Activated CD4-positive, alpha-beta memory T cell treated with anti-CD3 and anti-CD28 coated beads for 36 hours (primary cell): ENCODE results near the gene STX4. TPM values are rescaled to one million over a fixed set of nuclear protein-coding genes. Genes with fewer than 3 reads are reported as not detected.

ENCODE experiments used
- CTCF ChIA-PET: fragments of 350-600 bp; sonication (Branson Sonifier 250); formaldehyde crosslinking; loops from one replicate; lab custom pipeline; 2021; ENCODE audit warnings: antibody characterized with exemption, inconsistent platforms; lab: Charles Lee
- POLR2A ChIA-PET: fragments of 350-600 bp; sonication (Branson Sonifier 250); formaldehyde crosslinking; loops from one replicate; lab custom pipeline; 2021; ENCODE audit warnings: antibody characterized with exemption; lab: Charles Lee
- DNase-seq: peaks from one replicate; pipeline ENCODE4 v3.0.0-alpha.2; 2020
- H3K27ac Mint-ChIP-seq: one replicate; pipeline ENCODE4 v1.8.0; 2021; ENCODE audit warnings: mixed read lengths
- H3K27me3 Mint-ChIP-seq: one replicate; pipeline ENCODE4 v1.8.0; 2021; ENCODE audit warnings: mixed read lengths
- H3K36me3 Mint-ChIP-seq: one replicate; pipeline ENCODE4 v1.8.0; 2021; ENCODE audit warnings: mixed read lengths
- H3K4me1 Mint-ChIP-seq: one replicate; pipeline ENCODE4 v1.8.0; 2021; ENCODE audit warnings: low read depth, mixed read lengths
- H3K4me3 Mint-ChIP-seq: one replicate; pipeline ENCODE4 v1.8.0; 2021; ENCODE audit warnings: mild to moderate bottlenecking, mixed read lengths
- H3K9me3 Mint-ChIP-seq: one replicate; pipeline ENCODE4 v1.8.0; 2021; ENCODE audit warnings: mixed read lengths
- intact Hi-C: fragments of 100-400 bp; cut with micrococcal nuclease; formaldehyde crosslinking; loops from one replicate; pipeline ENCODE4 v1.15.1; 2023
- total RNA-seq, 2 experiments: library from RNA; stranded (reverse); gene quantifications; one replicate each; pipeline ENCODE4 v1.2.3, GENCODE V29; 2021

Gene STX4
- total RNA-seq, 2 experiments from 2014 or later, result 46.7 to 46.8 TPM

DNA sequence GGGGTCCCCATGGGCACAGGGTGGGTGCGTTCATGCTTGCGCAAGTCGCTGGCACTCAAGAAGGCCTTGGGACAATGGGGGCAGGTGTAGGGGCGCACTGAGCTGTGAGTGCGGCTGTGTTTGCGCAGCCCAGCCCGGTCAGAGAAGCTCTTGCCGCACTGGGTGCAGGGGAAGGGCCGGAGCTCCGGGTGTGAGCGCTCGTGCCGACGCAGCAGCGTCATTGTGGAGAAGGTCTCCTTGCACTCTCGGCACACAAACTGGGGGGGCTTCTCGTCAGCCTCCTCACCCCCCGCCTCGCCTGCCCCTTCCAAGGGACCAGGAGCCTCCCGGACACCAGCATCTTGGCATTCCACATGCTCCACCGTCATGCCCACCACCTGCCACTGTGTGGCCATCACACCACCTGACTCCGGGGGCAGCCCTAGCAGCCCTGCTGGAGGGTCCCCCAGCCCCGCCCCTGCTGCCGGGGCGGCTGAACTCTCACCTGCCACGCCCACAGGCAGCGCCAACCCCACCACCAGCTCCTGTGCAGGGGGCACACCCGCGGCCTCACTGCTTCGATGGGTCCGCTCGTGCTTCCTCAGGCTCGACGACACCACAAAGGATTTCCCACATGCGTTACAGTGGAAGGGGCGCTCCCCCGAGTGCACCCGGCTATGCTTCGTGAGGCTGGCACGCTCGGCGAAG lies 27.9 kb downstream of the STX4 start:
- POLR2A ChIA-PET, result interaction anchor here (0.6 kb wide), 1 partner anchor 27 kb away, joined by 3 read pairs; the partner anchor contains the start of gene PRSS53
- DNase-seq, result no peak
- intact Hi-C loops, result no loop called here
- Mint-ChIP-seq H3K4me1 (peaks cover 28% of the 10 kb centered on the region), H3K27ac (no peak overlapping the region), H3K36me3 (peaks cover 24% of the 10 kb centered on the region), H3K27me3 (no peaks in the 10 kb centered on the region), H3K9me3 (no peaks in the 10 kb centered on the region), H3K4me3 (no peak overlapping the region)
- CTCF ChIA-PET, result no interaction called here

DNA sequence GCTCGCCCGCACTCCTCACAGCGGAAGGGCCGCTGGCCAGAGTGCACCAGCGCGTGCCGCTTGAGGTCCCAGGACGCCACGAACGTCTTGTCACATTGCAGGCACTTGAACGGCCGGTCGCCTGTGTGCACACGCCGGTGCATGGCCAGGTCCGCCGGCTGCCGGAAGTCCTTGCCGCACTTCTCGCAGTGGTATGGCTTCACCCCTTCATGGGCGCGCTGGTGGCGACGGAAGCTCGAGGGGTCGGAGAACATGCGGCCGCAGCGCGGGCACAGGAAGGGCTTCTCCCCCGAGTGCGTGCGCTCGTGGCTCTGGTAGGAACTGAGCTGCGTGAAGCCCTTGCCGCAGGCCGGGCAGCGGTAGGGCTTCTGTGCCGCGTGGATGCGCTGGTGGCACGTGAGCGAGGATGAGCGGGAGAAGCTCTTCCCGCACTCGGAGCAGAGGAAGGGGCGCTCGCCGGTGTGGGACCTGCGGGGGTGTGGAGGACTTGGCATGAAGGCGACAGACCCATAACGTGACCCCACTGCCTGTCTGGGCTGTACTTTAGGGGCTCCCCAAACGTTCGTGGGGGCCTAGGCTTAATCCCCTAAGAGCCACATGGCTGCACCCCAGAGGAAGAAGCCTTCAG lies 28.6 kb downstream of the STX4 start:
- Mint-ChIP-seq H3K27ac (no peak overlapping the region), H3K9me3 (no peaks in the 10 kb centered on the region), H3K4me3 (no peak overlapping the region), H3K27me3 (no peaks in the 10 kb centered on the region), H3K36me3 (peaks cover 24% of the 10 kb centered on the region), H3K4me1 (peaks cover 28% of the 10 kb centered on the region)
- CTCF ChIA-PET, result no interaction called here
- POLR2A ChIA-PET, result no interaction called here
- intact Hi-C loops, result no loop called here
- no peak for DNase-seq

DNA sequence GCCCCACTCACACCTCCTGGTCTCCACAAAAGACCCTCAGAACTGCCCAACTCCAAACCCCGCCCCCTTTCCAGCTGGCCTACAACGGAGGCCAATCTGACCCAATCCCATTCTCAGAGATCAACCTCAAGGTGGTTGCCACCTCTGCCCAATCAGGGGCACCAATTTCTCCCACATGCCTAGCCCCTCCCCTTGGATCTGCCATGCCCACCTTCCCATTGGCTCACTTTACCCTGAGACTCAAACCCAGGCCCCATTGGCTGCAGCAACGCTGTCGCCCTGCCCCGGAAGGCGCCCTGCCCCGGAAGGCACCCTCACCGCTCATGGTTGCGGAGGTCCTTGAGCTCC lies 30.1 kb downstream of the STX4 start:
- Mint-ChIP-seq H3K9me3 (no peaks in the 10 kb centered on the region), H3K4me1 (peaks cover 28% of the 10 kb centered on the region), H3K4me3 (no peak overlapping the region), H3K27me3 (no peaks in the 10 kb centered on the region), H3K36me3 (peaks cover 24% of the 10 kb centered on the region), H3K27ac (no peak overlapping the region)
- ChIA-PET CTCF (no interaction called here), POLR2A (no interaction called here)
- intact Hi-C loops, result no loop called here
- DNase-seq, result no peak

DNA sequence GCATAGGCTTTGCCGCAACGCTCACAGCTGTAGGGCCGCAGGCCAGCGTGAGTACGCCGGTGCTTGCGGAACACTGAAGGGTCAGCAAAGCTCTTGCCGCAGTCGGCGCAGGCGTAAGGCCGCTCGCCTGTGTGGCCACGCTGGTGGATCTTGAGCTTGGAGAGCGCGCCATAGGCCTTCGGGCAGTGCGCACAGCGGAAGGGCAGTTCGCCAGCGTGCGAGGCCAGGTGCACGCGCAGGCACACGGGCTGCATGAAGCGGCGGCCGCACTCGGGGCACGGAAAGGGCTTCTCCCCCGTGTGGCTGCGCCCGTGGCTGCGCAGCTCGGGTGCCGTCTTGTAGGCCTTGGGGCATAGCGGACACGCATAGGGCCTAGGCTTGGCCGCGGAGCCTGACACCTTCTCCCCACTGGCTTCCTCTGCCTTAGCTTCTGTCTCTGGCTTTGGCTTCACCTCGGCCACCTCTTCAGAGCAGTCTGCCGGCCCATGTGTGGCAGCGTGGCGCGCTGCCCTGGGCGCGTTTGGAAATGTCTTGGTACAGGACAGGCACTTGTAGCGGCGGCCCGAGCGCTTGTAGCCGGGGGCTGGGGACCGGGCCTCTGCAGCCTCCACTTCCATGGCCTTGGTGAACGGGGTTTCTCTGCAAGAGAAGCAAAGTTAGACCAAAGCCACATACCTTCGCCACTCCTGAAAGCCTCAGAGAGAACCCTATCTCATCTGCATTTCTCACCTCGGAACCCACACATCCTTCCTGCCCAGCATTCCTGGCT lies 30.7 kb downstream of the STX4 start:
- peaks cover 24% of the 10 kb centered on the region for H3K36me3 Mint-ChIP-seq
- H3K27ac Mint-ChIP-seq, result peak overlapping the region; percentile 69
- no peak for DNase-seq
- CTCF ChIA-PET, result interaction anchor here (1.5 kb wide), 1 partner anchor 79 kb away, joined by 4 read pairs; the partner anchor contains the start of gene HSD3B7
- POLR2A ChIA-PET, result interaction anchor here (1.1 kb wide), 1 partner anchor 9 kb away, joined by 5 read pairs; no protein-coding TSS in a partner anchor
- peak overlapping the region; percentile 23 for H3K4me3 Mint-ChIP-seq
- intact Hi-C loops, result no loop called here
- H3K4me1 Mint-ChIP-seq, result peaks cover 32% of the 10 kb centered on the region
- no peaks in the 10 kb centered on the region for H3K27me3 Mint-ChIP-seq
- H3K9me3 Mint-ChIP-seq, result no peaks in the 10 kb centered on the region

DNA sequence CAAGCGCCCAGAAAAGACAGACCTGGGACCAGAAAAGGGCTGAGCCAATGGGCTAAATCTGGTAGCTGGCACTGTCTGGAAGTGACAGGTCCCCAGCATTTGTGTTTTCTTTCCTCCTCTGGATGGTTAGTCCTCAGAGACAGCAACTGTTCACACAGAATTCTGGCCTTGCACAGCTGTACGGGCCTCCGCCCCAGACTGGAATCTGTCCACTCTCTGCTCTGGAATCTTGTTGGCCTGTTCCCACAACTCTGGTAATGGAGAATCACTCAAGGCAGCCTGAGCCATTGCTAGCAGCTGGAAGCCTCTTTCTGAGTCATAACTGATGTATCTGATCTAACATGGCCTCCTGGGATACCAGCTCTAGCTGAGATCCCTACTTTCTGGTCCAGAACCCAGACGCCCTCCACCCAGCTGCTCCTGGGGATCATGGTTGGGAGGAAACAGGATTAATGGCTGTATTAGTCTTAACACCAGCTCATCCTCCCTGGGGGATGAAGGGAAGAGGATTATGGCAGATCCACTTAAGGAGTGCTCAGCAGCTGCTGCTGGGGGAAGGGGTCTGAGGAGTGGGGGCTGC lies 31.6 kb downstream of the STX4 start:
- Mint-ChIP-seq H3K4me3 (peak overlapping the region; percentile 23), H3K9me3 (no peaks in the 10 kb centered on the region), H3K36me3 (peaks cover 24% of the 10 kb centered on the region), H3K27me3 (no peaks in the 10 kb centered on the region), H3K27ac (peak overlapping the region; percentile 69), H3K4me1 (peaks cover 36% of the 10 kb centered on the region)
- no peak for DNase-seq
- intact Hi-C loops, result no loop called here
- ChIA-PET POLR2A (interaction anchor here (1.1 kb wide), 1 partner anchor 8 kb away, joined by 5 read pairs; no protein-coding TSS in a partner anchor), CTCF (interaction anchor here (1.5 kb wide), 1 partner anchor 80 kb away, joined by 4 read pairs; the partner anchor contains the start of gene HSD3B7)

DNA sequence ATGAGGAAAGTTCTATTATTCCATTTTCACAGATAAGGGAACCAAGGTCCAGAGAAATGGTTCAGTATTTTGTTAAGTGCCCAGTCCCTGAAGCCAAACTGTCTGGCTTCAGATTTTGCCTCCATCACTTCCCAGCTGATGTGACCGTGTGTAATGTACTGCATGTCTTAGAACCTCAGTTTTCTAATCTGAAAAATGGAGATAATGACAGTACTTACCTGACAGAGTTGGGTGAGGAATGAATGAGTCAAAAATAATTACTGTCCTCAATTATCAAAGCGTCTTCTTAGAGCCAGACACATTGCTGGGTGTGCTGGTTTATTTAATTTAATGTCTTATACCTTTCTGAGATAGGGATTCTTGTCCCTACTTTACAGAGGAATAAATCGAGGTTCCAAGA lies 34.0 kb downstream of the STX4 start:
- intact Hi-C loops, result no loop called here
- Mint-ChIP-seq H3K27ac (no peak overlapping the region), H3K4me1 (peaks cover 45% of the 10 kb centered on the region), H3K9me3 (no peaks in the 10 kb centered on the region), H3K27me3 (no peaks in the 10 kb centered on the region), H3K4me3 (no peak overlapping the region), H3K36me3 (peaks cover 15% of the 10 kb centered on the region)
- POLR2A ChIA-PET, result no interaction called here
- DNase-seq, result no peak
- CTCF ChIA-PET, result interaction anchor here (0.6 to 2.0 kb wide), 4 partner anchors 33 to 801 kb away, joined by 3 to 5 read pairs (median 4); no protein-coding TSS in a partner anchor

DNA sequence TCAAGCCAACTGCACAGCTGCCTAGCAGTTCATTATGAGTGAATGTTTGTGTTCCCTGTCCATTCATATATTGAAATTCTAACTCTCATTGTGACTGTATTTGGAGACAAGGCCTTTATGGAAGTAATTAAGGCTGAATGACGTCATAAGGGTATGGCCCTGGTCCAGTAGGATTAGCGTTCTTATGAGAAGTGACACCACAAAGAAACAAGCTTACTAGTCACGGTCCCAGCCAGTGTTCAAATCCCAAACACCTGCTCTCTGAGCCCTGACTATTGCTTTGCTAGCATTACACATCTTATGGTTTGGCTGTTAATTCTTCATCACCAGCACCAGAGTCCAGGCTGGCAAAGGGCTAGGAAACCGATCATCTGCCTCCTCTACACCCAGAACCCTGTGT lies 38.5 kb downstream of the STX4 start:
- CTCF ChIA-PET, result interaction anchor here (1.6 to 3.4 kb wide), 2 partner anchors 70 to 86 kb away, joined by 5 to 18 read pairs; partner anchors contain the start of gene HSD3B7
- Mint-ChIP-seq H3K36me3 (no peaks in the 10 kb centered on the region), H3K27ac (peak overlapping the region; percentile 97), H3K9me3 (no peaks in the 10 kb centered on the region), H3K4me3 (peak overlapping the region; percentile 98), H3K4me1 (peaks cover 34% of the 10 kb centered on the region), H3K27me3 (no peaks in the 10 kb centered on the region)
- peak; percentile 26 for DNase-seq
- POLR2A ChIA-PET, result interaction anchor here (1.3 kb wide), 1 partner anchor 108 kb away, joined by 5 read pairs; the partner anchor contains the start of gene FUS
- intact Hi-C loops, result no loop called here

DNA sequence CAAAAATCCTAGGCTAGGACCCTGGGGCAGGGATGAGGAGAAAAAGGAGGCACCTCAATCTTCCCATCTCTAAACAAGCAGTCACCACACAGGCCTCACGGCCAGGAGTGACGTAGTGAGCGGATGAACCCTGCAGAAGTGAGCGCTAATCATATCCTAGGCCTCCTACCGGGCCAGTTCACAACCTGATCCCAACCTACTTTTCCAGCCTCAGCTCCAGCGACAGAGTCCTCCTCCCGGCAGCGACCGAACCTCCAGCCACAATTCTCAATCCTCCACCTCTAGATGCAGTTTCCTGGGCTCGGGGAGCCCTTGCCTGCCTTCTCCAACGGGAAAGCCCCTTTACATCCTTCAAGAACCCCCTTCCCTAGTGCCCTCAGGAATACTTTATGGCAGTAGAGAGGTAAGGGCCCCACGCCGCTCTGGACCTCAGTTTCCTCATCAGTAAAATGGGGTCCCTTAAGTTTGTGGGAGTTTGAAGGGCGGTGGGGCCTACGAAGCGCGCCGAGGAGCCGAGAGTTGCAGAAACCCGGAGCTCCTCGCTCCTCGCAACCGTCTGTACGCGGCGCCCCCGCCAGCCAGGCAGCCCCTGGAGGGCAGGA lies 39.3 kb downstream of the STX4 start:
- peak overlapping the region; percentile 98 for H3K4me3 Mint-ChIP-seq
- H3K9me3 Mint-ChIP-seq, result no peaks in the 10 kb centered on the region
- POLR2A ChIA-PET, result interaction anchor here (1.5 to 2.4 kb wide), 5 partner anchors 8 to 107 kb away, joined by 5 to 23 read pairs (median 16); partner anchors contain the start of genes FUS, KAT8 and VKORC1
- H3K4me1 Mint-ChIP-seq, result peaks cover 34% of the 10 kb centered on the region
- DNase-seq, result peak; percentile 65
- no peaks in the 10 kb centered on the region for H3K36me3 Mint-ChIP-seq
- H3K27me3 Mint-ChIP-seq, result no peaks in the 10 kb centered on the region
- intact Hi-C loops, result no loop called here
- CTCF ChIA-PET, result interaction anchor here (1.3 to 3.4 kb wide), 4 partner anchors 20 to 119 kb away, joined by 3 to 22 read pairs (median 14); partner anchors contain the start of gene HSD3B7
- H3K27ac Mint-ChIP-seq, result peak overlapping the region; percentile 97

DNA sequence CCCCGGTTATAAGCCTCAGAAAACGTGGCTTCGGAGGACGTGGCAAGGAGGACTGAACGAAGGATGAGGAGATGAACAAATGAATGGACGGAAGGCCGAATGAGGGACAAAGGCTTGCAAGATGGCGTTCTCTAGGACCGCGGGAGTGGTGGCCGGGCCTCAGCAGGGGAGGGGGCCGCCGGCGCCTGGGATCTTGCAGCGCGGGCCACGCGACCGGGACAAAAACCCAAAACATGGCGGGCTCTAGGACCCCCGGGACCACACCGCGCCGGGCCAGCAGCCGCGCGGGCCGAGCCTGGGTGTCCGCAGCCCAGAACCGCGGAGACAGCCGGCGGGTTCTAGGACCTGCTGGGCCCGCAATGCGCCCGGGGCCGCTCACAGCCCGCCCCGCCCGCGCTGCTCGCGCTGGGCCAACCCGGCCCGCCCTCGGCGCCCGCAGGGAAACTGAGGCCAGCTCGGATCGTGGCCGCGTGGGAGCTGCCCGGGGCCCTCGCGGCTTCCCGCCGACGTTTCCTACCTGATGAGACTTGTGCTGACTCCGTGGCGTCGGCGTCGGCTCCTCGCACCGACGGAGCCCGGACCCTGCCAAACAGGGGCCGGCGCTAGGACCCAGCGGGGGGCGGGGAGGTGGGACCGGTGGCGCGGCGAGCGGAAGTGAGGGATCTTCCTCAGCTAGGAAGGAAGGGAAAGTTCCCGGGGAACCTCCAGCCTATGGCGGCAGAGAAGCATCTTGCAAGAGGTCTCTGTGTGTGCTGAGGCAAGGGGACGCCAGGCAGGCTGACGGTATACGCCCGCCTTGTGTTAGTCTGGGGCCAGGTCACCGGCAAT lies 40.0 kb downstream of the STX4 start:
- CTCF ChIA-PET, result interaction anchor here (0.6 to 3.4 kb wide), 7 partner anchors 19 to 139 kb away, joined by 3 to 22 read pairs (median 5); partner anchors contain the start of genes HSD3B7 and KAT8
- POLR2A ChIA-PET, result interaction anchor here (0.6 to 2.4 kb wide), 13 partner anchors 9 to 796 kb away, joined by 3 to 23 read pairs (median 5); partner anchors contain the start of genes ARMC5, FUS, KAT8 and SETD1A
- Mint-ChIP-seq H3K9me3 (no peaks in the 10 kb centered on the region), H3K4me1 (peaks cover 34% of the 10 kb centered on the region), H3K4me3 (peak overlapping the region; percentile 98), H3K27me3 (no peaks in the 10 kb centered on the region), H3K36me3 (peaks cover 6% of the 10 kb centered on the region), H3K27ac (peak overlapping the region; percentile 97)
- intact Hi-C loops, result no loop called here
- DNase-seq, result peak; percentile 93
